GM19438 (cell line): ENCODE data around the gene KIRREL3.

ENCODE experiments used
- ATAC-seq: cut with Tn5 transposase; IDR thresholded peaks from one replicate; pipeline ENCODE4 v1.9.1; 2021; ENCODE audit warnings: low read depth; ENCODE audit not compliant: unreplicated experiment

Gene KIRREL3

DNA sequence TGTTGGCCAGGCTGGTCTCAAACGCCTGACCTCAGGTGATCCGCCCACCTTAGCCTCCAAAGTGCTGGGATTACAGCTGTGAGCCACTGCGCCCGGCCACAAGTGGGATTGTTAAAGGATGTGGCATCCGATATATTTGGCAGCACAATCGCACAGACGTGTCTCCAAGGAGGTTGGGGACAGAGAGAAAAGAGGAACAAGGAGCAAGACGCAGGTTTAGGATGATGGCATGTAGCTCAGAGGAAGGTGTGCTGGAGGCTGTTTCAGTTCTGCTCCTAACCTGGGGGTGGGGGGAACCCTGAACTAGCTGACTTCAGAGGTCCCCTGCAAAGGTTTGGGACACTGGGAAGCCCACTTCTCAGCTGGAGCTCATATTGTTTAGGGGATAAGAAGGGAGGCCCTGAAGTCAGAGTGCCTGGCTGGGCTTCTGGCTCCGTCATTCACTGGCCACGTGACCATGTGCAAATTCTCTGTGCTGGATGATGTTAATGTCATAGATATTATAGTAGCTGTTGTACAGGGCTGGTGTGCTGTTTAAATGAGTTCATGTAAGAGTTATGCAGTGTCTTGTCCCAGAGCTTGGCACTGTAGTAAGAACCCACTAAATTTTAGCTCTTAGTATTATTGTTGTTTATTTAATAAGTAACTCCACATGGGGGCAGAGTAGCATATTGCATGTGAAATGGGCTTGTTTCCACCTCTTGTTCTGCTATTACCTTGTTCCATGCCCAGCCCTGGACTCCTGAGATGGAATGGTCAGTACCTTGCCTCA lies 515.4 kb downstream of the KIRREL3 start:
- ATAC-seq: peak; percentile 50

DNA sequence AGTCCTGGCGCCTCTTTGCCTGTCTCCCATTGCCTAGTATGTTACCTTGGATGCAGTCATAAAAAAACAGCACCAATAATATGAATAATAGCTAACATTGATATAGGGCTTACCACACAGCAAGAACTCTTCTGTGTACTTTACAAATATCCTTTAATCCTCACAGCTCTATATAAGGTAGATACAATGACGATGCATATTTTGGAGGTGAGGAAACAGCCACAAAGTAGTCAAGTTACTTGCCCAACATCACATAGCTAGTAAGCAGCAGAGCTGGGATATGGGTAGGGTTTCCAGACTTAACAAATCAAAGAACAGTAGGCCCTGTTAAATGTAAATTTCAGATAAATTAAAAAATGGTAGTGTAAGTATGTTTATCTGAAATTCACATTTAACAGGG lies 516.3 kb downstream of the KIRREL3 start:
- no peak for ATAC-seq

DNA sequence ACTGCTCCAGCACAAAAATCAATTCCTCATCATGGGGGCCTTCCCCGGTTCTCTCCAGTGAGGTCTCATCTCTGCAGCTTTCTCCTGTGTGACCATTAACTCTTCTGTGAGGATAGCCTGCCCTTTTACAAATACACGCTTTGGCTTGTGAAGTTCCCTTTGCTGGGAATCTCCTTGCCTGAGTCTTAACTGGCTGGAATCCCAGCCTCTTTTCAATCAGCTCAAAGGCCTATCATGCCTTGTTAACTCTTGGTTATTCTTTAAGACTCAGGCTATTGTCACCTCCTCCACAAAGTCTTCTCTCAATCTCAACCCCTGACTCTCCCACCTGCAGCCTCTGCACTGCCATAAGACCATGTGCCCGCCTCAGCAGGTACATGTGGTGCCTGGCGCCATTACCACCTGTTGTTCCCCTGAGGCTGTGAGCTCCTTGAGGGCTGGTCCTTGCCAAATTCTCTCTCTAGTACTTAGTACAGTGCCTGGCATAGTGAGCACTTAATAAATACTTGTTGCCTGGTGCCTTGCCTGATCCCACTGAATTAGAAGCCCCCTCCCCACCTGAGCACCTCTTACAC lies 516.9 kb downstream of the KIRREL3 start:
- no peak for ATAC-seq

DNA sequence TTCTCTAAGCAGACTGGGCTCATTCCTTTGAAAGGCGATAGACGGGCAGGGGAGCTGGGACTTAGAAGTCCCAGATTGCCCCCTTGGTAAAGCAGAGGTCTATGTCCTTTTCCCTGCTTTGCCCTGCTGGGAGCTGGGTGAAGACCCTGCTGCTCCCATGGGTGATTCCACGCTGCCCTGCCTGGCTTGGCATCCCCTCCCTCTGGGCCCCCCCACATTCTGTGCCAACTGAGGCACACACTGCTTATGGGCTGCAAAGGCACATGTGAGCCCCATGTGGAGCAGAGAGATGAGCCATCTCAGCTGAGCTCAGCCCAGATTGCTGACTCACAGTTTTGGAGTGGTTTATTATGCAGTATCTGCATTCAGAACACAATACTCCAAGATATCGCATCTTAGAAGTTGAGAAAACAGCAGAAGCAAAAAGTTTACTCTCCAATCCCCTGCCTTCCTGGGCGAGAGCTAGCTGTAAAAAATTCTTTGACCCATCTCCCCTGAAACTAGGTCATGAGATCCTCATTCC lies 517.9 kb downstream of the KIRREL3 start:
- ATAC-seq: no peak

DNA sequence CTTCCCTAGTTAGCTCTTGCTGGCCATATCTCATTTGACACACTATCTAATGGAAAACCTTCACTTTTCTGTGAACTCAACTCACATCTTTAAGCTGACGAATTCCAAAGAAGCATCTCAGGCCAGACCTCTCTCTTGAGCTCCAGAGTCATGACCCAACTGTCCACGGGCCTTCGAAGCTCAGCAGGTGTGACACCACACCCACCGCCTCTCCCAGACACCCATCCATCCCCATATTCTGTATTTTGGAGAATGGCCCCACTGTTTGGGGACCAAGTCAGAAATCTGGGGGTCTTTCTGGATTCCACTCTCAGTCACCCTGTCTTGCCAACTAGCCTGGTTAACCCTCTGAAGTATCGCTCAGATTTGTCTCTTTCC lies 519.3 kb downstream of the KIRREL3 start:
- ATAC-seq: no peak

DNA sequence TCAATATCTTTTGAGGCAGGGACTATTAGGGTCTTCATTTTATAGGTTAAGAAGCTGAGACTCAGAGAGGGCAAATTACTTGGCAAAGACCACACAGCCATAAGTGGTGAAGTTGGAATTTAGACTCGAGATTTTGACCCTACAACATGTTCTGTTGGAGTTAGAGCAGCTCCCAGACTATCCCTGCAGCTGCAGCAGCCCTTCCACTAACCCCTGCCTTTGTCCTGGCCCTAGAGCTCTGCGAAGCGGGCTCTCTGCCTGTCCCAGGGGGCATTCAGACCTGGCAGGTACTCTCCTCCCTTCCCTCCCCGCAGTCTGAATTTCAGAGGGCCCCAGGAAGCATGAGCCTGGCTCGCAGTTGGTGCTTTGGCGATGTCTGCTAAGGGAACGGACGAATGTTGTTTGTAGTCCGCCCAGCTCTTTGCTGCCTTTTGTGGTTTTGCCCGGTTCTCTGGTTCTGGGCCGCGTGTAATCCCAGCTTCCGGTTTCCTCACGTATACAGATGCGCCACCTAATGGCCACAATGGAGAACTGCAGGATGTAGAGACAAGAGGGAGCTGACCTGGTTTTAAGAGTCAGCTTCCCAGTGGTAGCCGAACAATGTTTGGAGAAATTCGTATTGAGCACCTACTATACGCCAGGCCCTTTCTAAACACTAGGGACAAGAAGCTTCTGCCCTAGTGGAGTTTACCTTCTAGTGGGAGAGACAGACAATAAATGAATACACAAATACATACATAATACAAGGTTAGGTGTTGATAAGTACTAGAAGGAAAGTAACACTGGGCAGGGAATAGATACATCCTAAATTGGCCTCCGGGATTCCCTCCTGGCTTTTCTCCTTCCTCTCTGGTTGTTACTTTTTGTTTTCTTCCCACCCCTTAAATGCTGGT lies 519.9 kb downstream of the KIRREL3 start:
- peak; percentile 65 for ATAC-seq

DNA sequence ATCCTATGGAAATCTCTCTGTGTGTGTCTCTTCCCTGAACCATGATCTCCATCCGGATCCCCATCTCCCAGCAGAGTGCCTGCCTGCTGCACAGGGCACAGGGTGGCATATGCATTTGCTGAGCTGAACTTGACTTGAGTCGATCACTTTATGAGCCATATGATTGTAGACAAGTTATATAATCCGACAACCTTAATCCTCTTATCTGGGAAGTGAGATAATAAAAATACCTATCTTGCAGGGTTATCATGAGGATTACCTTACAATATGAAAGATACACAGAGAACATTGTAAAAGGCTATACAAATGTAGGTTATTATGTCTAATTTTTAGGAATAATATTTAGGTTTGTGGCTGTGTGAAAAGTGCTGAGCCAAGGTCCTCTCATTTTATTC lies 520.6 kb downstream of the KIRREL3 start:
- ATAC-seq: no peak

DNA sequence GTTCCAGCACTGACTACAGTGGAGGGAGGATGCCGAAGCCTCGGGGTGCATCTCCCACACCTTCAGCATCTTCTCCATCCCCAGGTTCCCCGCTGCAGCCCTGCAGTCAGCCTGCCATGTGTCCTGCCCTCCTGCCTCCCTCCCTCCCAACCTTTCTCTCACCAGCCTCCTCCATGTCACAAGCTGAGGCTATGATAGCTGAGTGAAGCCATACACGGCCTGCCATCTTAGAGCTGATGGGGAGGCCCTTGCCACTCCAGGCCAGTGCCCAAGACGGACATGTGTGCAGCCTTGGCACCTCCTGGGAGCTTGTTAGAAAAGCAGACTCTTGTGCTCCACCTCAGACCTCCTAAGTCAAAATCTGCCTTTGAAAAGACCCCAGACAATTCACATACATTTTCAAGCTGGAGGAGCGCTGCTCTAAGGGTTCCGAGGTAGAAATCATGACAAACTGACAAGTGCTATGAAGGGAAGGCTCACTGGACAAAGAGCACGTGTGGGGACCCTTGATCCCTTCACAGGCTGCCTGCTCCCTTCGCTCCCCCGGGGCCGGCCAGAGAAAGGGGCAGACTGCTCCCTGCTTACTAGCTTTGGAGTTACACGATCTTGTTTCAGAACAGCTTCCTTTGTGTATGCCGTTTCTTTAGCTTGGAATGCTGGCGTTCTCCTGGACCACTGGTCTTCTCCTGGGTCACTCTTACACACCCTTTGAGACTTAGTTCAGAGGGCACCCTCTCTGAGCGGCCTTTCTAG lies 521.2 kb downstream of the KIRREL3 start:
- no peak for ATAC-seq

DNA sequence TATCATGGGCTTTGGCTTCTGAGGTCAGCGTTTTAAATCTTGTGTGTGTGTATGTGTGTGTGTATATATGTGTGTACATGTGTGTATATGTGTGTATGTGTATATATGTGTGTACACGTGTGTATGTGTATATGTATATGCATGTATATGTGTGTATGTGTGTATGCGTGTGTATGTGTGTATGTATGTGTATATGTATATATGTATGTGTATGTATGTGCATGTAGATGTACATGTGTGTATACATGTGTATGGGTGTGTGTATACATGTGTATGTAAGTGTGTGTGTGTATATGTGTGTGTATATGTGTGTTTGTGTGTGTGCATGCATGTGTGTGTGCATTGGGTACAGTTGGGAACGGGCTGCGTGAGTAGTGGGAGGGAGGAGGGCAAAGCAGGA lies 522.1 kb downstream of the KIRREL3 start:
- no peak for ATAC-seq

DNA sequence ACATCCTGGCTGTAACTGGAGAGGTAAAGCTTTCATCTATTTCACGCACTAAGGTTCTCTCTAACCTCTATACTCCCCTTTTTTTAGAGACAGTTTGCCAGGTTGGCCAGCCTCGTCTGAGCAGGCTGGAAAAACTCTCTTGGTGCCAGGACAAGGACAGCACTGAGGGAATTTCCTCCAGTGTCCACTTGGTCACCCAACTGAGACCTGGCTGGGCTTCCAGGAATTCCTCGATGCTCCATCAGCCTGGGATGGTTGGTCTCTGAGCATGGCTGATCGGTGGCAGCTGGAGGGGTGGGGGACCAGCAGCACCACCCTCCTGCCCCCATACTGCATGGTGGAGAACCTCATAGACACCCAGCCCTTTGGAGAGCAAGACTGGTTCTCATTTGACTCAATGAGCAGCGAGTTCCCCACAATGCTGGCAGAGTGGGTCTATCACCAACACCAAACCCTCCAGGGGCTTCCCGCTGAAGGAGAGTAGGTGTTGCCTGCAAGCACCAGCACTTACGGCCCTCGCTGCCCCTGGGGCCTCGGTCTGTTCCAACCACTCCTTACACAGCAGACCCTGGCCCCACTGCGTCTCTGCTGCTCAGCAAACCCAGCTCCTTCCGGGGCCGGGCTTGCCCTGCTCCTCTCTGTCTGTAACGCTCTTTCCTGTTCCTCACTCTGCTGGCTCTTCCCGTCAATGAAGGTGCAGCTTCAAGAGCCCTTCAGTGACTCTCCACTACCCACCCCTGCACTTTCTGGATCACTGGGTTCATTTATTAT lies 522.9 kb downstream of the KIRREL3 start:
- no peak for ATAC-seq

DNA sequence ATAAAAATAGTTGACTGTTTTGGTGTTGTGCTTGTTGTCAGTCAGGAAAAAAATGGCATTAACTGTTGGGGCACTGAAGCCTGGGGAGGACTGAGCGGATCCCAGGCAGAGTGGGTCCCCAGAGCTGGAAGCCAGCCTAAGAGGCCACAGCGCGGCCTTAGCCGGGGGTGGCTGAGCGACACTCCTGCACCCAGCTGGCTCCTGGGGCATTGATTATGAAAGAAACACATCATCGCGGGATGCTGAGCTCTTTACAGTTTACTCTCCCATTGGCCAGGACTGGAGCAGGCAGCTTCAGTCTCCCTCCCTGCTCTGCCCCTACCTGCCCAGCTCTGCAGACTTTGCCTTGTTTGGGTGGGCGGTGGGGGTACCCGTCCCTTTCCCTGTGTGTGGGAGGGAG lies 523.6 kb downstream of the KIRREL3 start:
- ATAC-seq: no peak

DNA sequence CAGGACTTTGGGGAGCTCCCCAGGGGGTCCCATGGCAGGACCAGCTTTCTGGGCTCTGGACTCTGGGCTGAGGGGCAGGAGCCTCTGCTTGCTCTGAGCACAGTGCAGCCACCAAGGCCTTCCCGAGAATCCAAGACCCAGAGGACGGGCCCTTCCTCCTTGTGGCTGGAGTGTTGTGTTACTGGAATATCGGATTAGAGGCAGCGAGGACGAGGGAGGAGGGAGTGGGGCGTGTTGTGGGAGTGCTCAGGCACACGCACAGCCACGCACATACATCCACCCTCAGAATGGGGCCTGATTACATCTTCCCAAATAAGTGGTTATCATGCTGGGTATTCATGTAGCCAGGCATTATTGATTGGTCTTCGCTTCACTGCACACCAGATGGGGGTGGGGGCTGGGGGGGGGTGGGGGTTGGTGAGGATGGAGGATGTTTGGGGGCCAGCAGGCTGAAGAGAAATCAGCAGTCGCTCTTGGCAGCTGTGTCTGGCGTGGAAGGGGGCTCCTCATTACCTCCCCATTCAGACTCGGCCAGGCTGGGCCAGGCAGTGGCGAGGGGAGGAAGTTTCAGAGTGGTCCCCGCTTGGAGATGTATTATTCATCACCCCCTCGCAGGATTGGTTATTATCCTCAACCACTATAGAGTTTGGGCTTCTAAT lies 524.2 kb downstream of the KIRREL3 start:
- no peak for ATAC-seq

DNA sequence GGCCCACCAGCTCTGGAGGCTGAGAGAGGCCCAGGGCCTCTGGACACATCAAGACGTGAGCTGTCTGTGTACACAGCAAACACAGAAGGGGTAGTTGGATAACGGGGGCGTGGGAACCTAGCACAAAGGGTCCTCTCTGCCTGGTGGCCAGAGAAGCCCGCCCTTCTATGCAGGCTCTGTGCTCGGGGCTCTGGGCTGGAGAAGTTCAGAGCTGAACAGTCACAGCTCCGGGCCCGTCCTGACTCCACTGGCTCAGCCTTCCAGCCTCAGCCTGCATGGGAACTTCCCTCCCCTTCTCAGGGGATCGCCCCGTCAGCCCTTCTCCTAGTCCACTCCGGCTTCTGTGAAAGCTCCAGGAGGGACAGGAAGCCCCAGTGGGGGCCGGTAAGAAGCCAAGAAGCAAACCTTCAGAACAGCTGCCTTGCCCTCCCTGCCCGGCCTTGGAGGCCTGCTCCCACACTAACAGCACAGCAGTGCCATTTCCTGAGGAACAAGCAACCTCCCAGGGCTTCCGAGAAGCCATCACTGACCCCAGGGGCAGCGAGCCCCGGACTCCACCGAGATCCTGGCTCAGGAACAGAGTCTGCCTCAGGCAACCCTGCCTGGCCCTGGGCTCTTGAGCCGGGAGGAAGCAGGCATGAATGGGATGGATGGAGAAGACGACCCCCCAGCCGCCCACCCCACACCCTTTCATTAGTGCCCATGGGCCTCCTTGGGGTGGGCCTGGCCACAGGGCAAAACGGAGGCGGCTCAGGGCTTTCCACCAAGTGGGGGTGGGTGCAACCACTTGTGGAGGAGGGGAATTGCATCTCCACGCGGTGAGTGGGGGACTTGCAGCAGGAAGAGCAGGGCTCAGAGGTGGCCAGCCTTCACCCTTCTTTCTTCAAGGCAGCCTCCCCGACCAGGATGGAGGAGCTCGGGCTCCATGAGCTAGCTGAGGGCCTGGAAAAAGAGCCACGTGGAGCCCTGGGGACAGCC lies 525.3 kb downstream of the KIRREL3 start:
- ATAC-seq: no peak

DNA sequence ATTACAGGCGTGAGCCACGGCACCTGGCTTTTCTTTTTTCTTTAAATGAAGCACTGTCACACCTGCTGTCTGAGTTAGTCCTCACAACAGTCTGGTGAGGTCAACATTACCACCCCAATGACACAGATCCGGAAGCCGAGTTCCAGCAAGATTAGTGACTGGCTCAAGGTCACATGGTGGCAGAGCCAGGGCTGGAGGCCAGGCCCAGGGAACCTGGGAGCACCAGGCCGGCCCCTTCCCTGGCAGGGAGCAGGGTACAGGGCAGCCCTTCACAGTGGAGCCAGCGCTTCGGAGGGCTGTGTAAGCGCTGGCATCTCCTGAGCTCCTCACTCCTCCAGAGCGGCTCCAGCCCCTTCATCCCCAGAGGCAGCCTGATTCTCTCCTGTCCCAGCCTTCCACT lies 526.4 kb downstream of the KIRREL3 start:
- no peak for ATAC-seq

DNA sequence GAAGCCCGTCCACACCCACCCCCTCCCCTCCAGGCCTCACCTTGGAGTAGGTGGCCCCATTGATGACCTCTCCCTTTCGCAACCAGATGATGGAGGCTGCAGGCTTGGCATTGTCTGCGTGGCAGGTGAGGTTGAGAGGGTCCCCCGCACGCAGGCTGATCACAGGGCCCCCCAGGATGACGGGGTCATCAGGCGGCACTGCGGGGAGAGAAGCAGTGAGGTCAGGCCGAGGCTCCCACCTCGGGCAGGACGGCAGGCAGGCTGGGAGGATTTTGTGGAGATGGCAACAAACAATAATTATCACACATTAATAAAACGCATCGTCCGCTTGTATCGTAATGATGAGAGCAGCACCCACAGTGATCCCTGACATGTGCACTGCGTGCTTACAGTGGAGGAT lies 527.3 kb downstream of the KIRREL3 start:
- no peak for ATAC-seq

DNA sequence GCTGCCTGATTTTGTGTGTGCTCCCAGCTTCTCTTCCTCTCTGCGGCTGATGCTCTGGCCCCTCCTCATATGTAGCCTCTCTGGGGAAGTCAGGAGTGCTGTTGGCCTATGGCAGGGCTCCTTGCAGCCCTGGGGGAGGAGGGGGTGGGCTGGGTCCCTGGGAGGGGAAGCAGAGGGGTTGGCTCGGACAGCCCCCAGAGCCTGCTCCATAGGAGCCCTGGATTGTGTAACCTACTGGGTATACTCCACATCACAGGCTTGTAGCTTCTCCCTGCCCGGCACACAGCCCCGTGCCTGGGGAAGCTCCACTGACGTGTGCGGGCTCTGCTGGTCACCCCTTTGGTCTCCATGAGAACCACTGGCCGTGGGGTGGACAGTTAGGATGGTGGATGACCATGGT lies 531.3 kb downstream of the KIRREL3 start:
- ATAC-seq: no peak

DNA sequence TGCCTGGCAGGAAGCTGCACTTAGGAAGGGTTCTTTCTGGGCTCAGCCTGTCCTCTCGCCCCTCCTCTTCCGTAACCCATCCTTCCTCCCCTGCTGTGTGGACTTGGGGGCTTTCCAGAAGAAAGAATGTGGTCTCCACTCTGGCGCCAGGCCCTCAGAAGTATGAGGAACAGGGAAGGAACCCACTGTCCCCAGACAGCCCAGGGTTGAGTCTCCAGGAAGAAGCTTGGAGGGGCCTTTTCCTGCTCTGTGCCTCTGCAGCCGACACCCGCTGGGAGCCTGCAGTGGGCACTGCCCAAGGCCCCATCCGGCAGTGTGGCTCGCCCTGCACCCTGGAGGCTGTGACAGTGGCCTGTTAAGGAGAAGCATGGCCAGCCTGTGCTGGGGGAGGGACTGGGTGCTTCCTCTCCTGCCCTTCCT lies 532.5 kb downstream of the KIRREL3 start:
- no peak for ATAC-seq

DNA sequence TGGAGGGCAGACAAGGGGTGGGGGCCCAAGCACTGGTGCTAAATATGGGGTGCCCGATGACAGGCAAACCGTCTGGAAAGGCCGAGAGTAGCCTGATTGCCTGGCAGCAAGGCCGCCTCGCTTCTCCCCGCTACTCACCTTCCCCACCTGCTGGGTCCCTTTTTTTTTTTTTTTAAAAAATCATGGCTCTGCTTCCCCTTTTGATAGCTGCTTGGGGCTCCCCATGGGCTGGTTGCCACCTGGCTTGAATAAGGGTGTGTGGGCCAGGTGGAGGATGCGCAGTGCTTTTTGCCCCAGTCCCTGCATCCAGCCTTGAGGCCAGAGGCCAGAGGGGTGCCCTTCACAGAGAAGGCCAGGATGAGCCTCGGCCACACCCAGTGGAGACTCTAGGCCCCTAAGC lies 533.1 kb downstream of the KIRREL3 start:
- no peak for ATAC-seq
